ENCODE results near the gene CIC.

- no peak for TF ChIP-seq CTCF (IDR thresholded peaks at IDR 0.05 in 4 of 5, conservative IDR thresholded peaks at IDR 0.05 in 1 of 5)
- TF ChIP-seq POLR2A (IDR thresholded peaks at IDR 0.05): no peak
Observed at GRCh38 chr19:42230571-42230970, 38.5 kb upstream of the CIC start.
